BLaER1 treated with 17β-estradiol and CSF1 and Interleukin-3, amounts not matched to agents 10 nM and 100 nM (cell line): ENCODE results near the gene NAALADL2.

Experiments
- H3K27ac ChIP-seq, 11 experiments: shearing (Covaris generic); formaldehyde crosslinking; 2 replicates each; pipeline ENCODE4 v1.8.1; 2022
- H3K27me3 ChIP-seq, 11 experiments: shearing (Covaris generic); formaldehyde crosslinking; 2 replicates each; pipeline ENCODE4 v1.8.1; 2022
- H3K36me3 ChIP-seq, 11 experiments: shearing (Covaris generic); formaldehyde crosslinking; 2 replicates each; pipeline ENCODE4 v1.8.1; 2022
- H3K4me1 ChIP-seq, 10 experiments: shearing (Covaris generic); formaldehyde crosslinking; 2 replicates each; pipeline ENCODE4 v1.8.1; 2022
- H3K4me2 ChIP-seq, 11 experiments: shearing (Covaris generic); formaldehyde crosslinking; 2 replicates each; pipeline ENCODE4 v1.8.1; 2022
- H3K4me3 ChIP-seq, 10 experiments: shearing (Covaris generic); formaldehyde crosslinking; 2 replicates each; pipeline ENCODE4 v1.8.1; 2022
- H3K9ac ChIP-seq, 11 experiments: shearing (Covaris generic); formaldehyde crosslinking; 2 replicates each; pipeline ENCODE4 v1.8.1; 2022
- H3K9me3 ChIP-seq, 11 experiments: shearing (Covaris generic); formaldehyde crosslinking; replicated peaks in 1 of 11; 2 replicates each; pipeline ENCODE4 v1.8.1; 2022
- H4K20me1 ChIP-seq, 11 experiments: shearing (Covaris generic); formaldehyde crosslinking; 2 replicates each; pipeline ENCODE4 v1.8.1; 2022
- Cebpa-rat ChIP-seq, 11 experiments: shearing (Covaris generic); IDR thresholded peaks; 2 replicates each; pipeline ENCODE4 v1.8.1; 2022

Gene NAALADL2

GRCh38 chr3:174883881-174884675 is 24.9 kb downstream of the NAALADL2 start:
- no peaks in the 10 kb centered on the region for H3K27me3 ChIP-seq
- no peak overlapping the region for H3K27ac ChIP-seq
- H3K36me3 ChIP-seq = no peaks in the 10 kb centered on the region
- no peaks in the 10 kb centered on the region; a peak in 1 of 22 replicates for H3K9me3 ChIP-seq
- H3K9ac ChIP-seq = no peak overlapping the region
- TF ChIP-seq Cebpa-rat (IDR thresholded peaks at IDR 0.05) = no peak
- H4K20me1 ChIP-seq = no peaks in the 10 kb centered on the region
- H3K4me1 ChIP-seq = no peaks in the 10 kb centered on the region
- no peak overlapping the region for H3K4me3 ChIP-seq
- no peak overlapping the region for H3K4me2 ChIP-seq

- Histone ChIP-seq H3K4me2 (no peak overlapping the region), H3K27me3 (no peaks in the 10 kb centered on the region), H3K36me3 (no peaks in the 10 kb centered on the region), H3K27ac (no peak overlapping the region), H4K20me1 (no peaks in the 10 kb centered on the region), H3K9me3 (no peaks in the 10 kb centered on the region; a peak in 1 of 22 replicates), H3K4me1 (no peaks in the 10 kb centered on the region), H3K4me3 (no peak overlapping the region), H3K9ac (no peak overlapping the region)
- no peak for TF ChIP-seq Cebpa-rat (IDR thresholded peaks at IDR 0.05)
These were observed 25.8 kb downstream of the NAALADL2 start for GRCh38 chr3:174884776-174885568.

GRCh38 chr3:174891524-174892203 is 32.5 kb downstream of the NAALADL2 start:
- Histone ChIP-seq H3K9me3 (no peaks in the 10 kb centered on the region), H3K4me2 (no peak overlapping the region), H3K9ac (no peak overlapping the region), H4K20me1 (no peaks in the 10 kb centered on the region), H3K4me3 (no peak overlapping the region), H3K4me1 (no peaks in the 10 kb centered on the region), H3K27ac (no peak overlapping the region), H3K27me3 (no peaks in the 10 kb centered on the region), H3K36me3 (no peaks in the 10 kb centered on the region)
- no peak for TF ChIP-seq Cebpa-rat (IDR thresholded peaks at IDR 0.05)

GRCh38 chr3:174907027-174907426 is 47.9 kb downstream of the NAALADL2 start:
- no peaks in the 10 kb centered on the region for H4K20me1 ChIP-seq
- H3K27ac ChIP-seq = no peak overlapping the region
- no peaks in the 10 kb centered on the region for H3K27me3 ChIP-seq
- no peak overlapping the region for H3K4me2 ChIP-seq
- no peaks in the 10 kb centered on the region for H3K36me3 ChIP-seq
- H3K9ac ChIP-seq = no peak overlapping the region
- H3K4me1 ChIP-seq = no peaks in the 10 kb centered on the region
- no peaks in the 10 kb centered on the region for H3K9me3 ChIP-seq
- H3K4me3 ChIP-seq = no peak overlapping the region
- TF ChIP-seq Cebpa-rat (IDR thresholded peaks at IDR 0.05) = no peak

- H3K4me3 ChIP-seq = no peak overlapping the region
- H3K9ac ChIP-seq = no peak overlapping the region
- no peak for TF ChIP-seq Cebpa-rat (IDR thresholded peaks at IDR 0.05)
- H3K36me3 ChIP-seq = no peaks in the 10 kb centered on the region
- H3K27ac ChIP-seq = no peak overlapping the region
- H3K27me3 ChIP-seq = no peaks in the 10 kb centered on the region
- H4K20me1 ChIP-seq = no peaks in the 10 kb centered on the region
- no peaks in the 10 kb centered on the region for H3K9me3 ChIP-seq
- no peak overlapping the region for H3K4me2 ChIP-seq
- no peaks in the 10 kb centered on the region for H3K4me1 ChIP-seq
These were observed 48.7 kb downstream of the NAALADL2 start for GRCh38 chr3:174907628-174908407.

GRCh38 chr3:174931473-174932353 is 72.6 kb downstream of the NAALADL2 start:
- H3K27me3 ChIP-seq = no peaks in the 10 kb centered on the region
- H3K36me3 ChIP-seq = no peaks in the 10 kb centered on the region
- H3K4me2 ChIP-seq = no peak overlapping the region

GRCh38 chr3:174936590-174936989 is 77.5 kb downstream of the NAALADL2 start:
- H3K4me1 ChIP-seq = no peaks in the 10 kb centered on the region
- H3K4me2 ChIP-seq = no peak overlapping the region
- H3K9me3 ChIP-seq = no peaks in the 10 kb centered on the region
- H4K20me1 ChIP-seq = no peaks in the 10 kb centered on the region
- H3K9ac ChIP-seq = no peak overlapping the region
- no peak overlapping the region for H3K4me3 ChIP-seq
- no peaks in the 10 kb centered on the region for H3K36me3 ChIP-seq
- H3K27me3 ChIP-seq = no peaks in the 10 kb centered on the region
- no peak overlapping the region for H3K27ac ChIP-seq
- TF ChIP-seq Cebpa-rat (IDR thresholded peaks at IDR 0.05) = no peak

More at GRCh38 chr3:174931473-174932353, 72.6 kb downstream of the NAALADL2 start:
- H3K4me1 ChIP-seq = no peaks in the 10 kb centered on the region
- no peaks in the 10 kb centered on the region for H4K20me1 ChIP-seq
- no peak overlapping the region for H3K4me3 ChIP-seq
- no peak overlapping the region for H3K27ac ChIP-seq
- no peak for TF ChIP-seq Cebpa-rat (IDR thresholded peaks at IDR 0.05)
- no peaks in the 10 kb centered on the region for H3K9me3 ChIP-seq
- no peak overlapping the region for H3K9ac ChIP-seq

- no peak overlapping the region for H3K4me2 ChIP-seq
These were observed 78.3 kb downstream of the NAALADL2 start for GRCh38 chr3:174937478-174937877.

More at GRCh38 chr3:174937478-174937877, 78.3 kb downstream of the NAALADL2 start:
- Histone ChIP-seq H3K4me1 (no peaks in the 10 kb centered on the region), H3K27me3 (no peaks in the 10 kb centered on the region), H3K36me3 (no peaks in the 10 kb centered on the region), H3K27ac (no peak overlapping the region), H4K20me1 (no peaks in the 10 kb centered on the region), H3K9me3 (peaks cover 0 to 6% (median 0%) of the 10 kb centered on the region in 11 experiments; a peak in 1 of 22 replicates), H3K9ac (no peak overlapping the region), H3K4me3 (no peak overlapping the region)
- no peak for TF ChIP-seq Cebpa-rat (IDR thresholded peaks at IDR 0.05)
